DMS53 treated with DMSO at 0.1 percent for 48 hours (cell line): Measurements from ENCODE around the gene SYTL3.

Source experiments
- DNase-seq: peaks from one replicate; lab custom pipeline; 2025; ENCODE audit not compliant: unreplicated experiment; lab: John Stamatoyannopoulos, UW

Gene SYTL3

DNA sequence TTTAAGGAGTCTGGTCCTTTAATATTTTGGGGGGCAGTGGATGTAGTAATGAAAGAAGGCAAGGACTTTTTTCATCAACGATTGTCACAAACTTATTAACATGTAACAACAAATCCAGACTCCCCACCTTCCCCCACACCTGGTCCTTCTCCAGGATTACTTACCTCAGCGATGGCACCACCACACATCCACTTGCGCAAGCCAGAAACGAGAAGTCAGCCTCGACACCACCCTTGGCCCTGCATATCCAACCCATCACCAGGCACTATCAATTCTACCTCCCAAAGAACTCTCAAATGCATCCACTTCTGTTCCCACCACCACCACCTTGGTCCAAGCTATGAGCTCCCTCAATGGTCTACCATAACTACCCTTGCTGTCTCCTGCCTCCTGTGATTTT lies 162.8 kb downstream of the SYTL3 start:
- DNase-seq = no peak

DNA sequence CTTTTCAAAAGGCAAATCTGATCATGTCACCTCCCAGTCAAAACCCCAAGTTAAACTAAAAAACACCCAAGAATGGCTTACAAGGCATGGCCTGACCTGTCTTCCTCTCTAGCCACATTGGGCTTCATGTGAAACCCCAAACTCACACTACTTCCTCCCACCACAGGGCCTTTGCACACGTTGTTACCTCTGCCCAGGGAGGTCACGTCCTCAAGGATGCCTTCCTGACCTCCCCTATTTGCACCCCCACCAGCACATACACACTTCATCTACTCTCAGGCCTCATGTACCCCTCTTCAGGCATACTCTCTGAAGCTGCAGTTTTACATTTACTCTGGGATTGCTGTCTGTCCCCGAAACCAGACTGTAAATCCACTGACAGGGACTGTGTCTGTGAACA lies 163.2 kb downstream of the SYTL3 start:
- DNase-seq = no peak
